Muscle of leg (tissue), 11 donors: Measurements from ENCODE around the gene ADCY4. TPM values are rescaled to one million over a fixed set of nuclear protein-coding genes. Genes with fewer than 3 reads are reported as not detected.
"Not testable (repeated sequence)": the region's sequence is repeated elsewhere in the genome, so short reads cannot be mapped to it uniquely, and the experiment has no call there.

Source experiments
- DNase-seq: peaks from one replicate; pipeline ENCODE4 v3.0.0; 2013
- H3K27ac ChIP-seq: one replicate; pipeline ENCODE4 v1.5.1; 2013; ENCODE audit warnings: mild to moderate bottlenecking, low read length, control low read depth
- H3K27me3 ChIP-seq: one replicate; pipeline ENCODE4 v1.6.1; 2013; ENCODE audit warnings: low read length; ENCODE audit not compliant: control insufficient read depth, insufficient read depth
- H3K36me3 ChIP-seq: one replicate; pipeline ENCODE4 v1.6.1; 2013; ENCODE audit warnings: low read length; ENCODE audit not compliant: control insufficient read depth, insufficient read depth
- H3K4me1 ChIP-seq: one replicate; pipeline ENCODE4 v1.6.1; 2013; ENCODE audit warnings: low read length; ENCODE audit not compliant: control insufficient read depth, insufficient read depth
- H3K4me3 ChIP-seq: one replicate; pipeline ENCODE4 v1.5.1; 2013; ENCODE audit warnings: low read length, control low read depth
- H3K9me3 ChIP-seq: replicated peaks from 2 replicates; pipeline ENCODE4 v1.6.1; 2013; ENCODE audit warnings: low read depth, low read length; ENCODE audit not compliant: control insufficient read depth
- WGBS: methylation state at CpG from one replicate; pipeline ENCODE4 v1.1.5; 2013; ENCODE audit warnings: missing lambda C conversion rate; ENCODE audit not compliant: insufficient coverage; 5-methylcytosine and 5-hydroxymethylcytosine counted together
- polyA plus RNA-seq, 8 donors: library from polyadenylated mRNA; unstranded; fragments of 120-200 nt; gene quantifications; one replicate each; pipeline versions ENCODE4 v1.2.1 to v1.2.3, GENCODE V29; 2013; ENCODE audit warnings: inconsistent platforms in 1 of 8, low replicate concordance in 1 of 8; ENCODE audit not compliant: insufficient read length in 8 of 8, insufficient read depth in 1 of 8
- total RNA-seq: library from RNA; stranded (reverse); fragments of 120-200 nt; gene quantifications from one replicate; pipeline ENCODE4 v1.2.4, GENCODE V29; 2013

The ADCY4 gene
- total and polyA plus RNA-seq, 9 donors = 7.0 to 18.7 (median 13.7) TPM

DNA sequence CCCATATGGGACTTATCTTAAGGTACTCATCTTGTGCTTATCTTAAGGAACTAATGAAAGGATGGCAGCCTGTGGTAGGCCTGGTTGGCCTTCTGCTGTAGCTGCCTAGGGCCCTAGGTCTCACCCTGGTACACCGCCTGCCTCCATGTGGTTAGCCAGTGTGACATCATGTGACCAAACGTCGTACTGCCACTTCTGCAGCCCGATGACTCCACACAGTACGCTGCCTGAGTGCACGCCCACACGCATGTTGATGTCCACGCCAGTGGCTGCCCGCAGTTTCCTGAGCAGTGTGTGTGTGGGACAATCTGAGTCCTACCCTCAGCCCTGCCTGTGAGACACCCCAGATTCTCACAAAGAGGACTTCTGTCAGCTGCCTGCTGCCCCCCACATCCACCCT is 5.1 kb downstream of the ADCY4 start:
- no peak overlapping the region for H3K27ac ChIP-seq
- no peak overlapping the region for H3K4me3 ChIP-seq

GRCh38 chr14:24329073-24329663 is 5.7 kb downstream of the ADCY4 start:
- Histone ChIP-seq H3K27me3 (peaks cover 34% of the 10 kb centered on the region), H3K9me3 (no peaks in the 10 kb centered on the region), H3K36me3 (no peaks in the 10 kb centered on the region), H3K27ac (no peak overlapping the region), H3K4me1 (peaks cover 21% of the 10 kb centered on the region), H3K4me3 (no peak overlapping the region)
- DNase-seq = no peak
- 89% methylated on average over 5 of the region's 12 CpGs for WGBS

More for the DNA sequence above, 5.1 kb downstream of the ADCY4 start:
- peaks cover 27% of the 10 kb centered on the region for H3K4me1 ChIP-seq
- DNase-seq = peak; percentile 39
- WGBS = 83% methylated on average over 9 of the region's 9 CpGs
- peaks cover 40% of the 10 kb centered on the region for H3K27me3 ChIP-seq
- no peaks in the 10 kb centered on the region for H3K9me3 ChIP-seq
- H3K36me3 ChIP-seq = no peaks in the 10 kb centered on the region

DNA sequence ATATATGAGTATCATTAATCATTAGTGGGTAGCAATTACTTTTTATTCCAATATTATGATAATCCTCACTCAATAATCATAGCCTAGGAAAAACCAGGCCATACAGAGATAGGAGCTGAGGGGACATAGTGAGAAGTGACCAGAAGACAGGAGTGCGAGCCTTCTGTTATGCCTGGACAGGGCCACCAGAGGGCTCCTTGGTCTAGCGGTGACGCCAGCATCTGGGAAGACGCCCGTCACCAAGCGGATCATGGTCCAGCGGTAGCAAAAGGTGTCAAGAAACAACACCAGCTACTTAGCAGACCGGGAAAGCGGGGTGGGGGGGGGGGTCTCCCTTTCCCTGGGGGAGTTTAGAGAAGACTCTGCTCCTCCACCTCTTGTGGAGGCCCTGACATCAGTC is 7.0 kb downstream of the ADCY4 start:
- WGBS = 0% methylated on average over 1 of the region's 9 CpGs
- H3K27ac ChIP-seq, H3K4me3 ChIP-seq, H3K36me3 ChIP-seq, H3K9me3 ChIP-seq: not testable (repeated sequence)
- peak; percentile 41 for DNase-seq
- Histone ChIP-seq H3K27me3 (peaks cover 21% of the 10 kb centered on the region), H3K4me1 (peaks cover 16% of the 10 kb centered on the region)

GRCh38 chr14:24327303-24327702 is 7.6 kb downstream of the ADCY4 start:
- H3K27ac ChIP-seq = no peak overlapping the region
- H3K4me1 ChIP-seq = peaks cover 10% of the 10 kb centered on the region
- 58% methylated on average over 2 of the region's 2 CpGs for WGBS

DNA sequence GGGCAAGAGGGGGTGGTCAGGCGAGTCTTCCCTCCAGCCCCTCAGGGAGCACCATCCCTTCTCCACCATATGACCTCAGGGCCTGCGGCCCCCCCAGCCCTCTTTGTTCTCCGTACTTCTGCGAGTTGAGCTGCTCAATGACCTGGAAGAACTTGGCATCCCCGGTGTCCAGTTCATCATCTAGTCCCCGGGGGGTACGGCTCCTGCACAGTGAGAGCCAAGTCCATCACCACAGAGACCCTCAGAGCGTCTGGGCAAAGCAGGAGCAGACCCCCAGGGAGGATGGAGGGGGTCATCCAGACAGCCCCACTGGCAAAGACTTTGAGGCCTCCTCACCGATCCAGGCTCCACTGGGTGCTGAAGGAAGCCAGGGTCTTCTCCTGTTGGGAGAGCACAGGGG is 8.9 kb downstream of the ADCY4 start:
- Histone ChIP-seq H3K27ac (no peak overlapping the region), H3K36me3 (no peaks in the 10 kb centered on the region), H3K4me3 (no peak overlapping the region), H3K9me3 (no peaks in the 10 kb centered on the region), H3K27me3 (peaks cover 3% of the 10 kb centered on the region), H3K4me1 (peaks cover 4% of the 10 kb centered on the region)
- DNase-seq = no peak
- 66% methylated on average over 8 of the region's 9 CpGs for WGBS

More at GRCh38 chr14:24327303-24327702, 7.6 kb downstream of the ADCY4 start:
- peak; percentile 39 for DNase-seq
- Histone ChIP-seq H3K36me3 (no peaks in the 10 kb centered on the region), H3K27me3 (peaks cover 15% of the 10 kb centered on the region), H3K4me3 (no peak overlapping the region), H3K9me3 (no peaks in the 10 kb centered on the region)

GRCh38 chr14:24325041-24325530 is 9.8 kb downstream of the ADCY4 start:
- Histone ChIP-seq H3K27me3 (no peaks in the 10 kb centered on the region), H3K4me3 (no peak overlapping the region), H3K27ac (no peak overlapping the region), H3K4me1 (peaks cover 4% of the 10 kb centered on the region), H3K9me3 (no peaks in the 10 kb centered on the region), H3K36me3 (no peaks in the 10 kb centered on the region)
- no peak for DNase-seq
- WGBS = 63% methylated on average over 4 of the region's 5 CpGs

GRCh38 chr14:24324024-24324423 is 10.8 kb downstream of the ADCY4 start:
- WGBS = 67% methylated on average over 4 of the region's 6 CpGs

DNA sequence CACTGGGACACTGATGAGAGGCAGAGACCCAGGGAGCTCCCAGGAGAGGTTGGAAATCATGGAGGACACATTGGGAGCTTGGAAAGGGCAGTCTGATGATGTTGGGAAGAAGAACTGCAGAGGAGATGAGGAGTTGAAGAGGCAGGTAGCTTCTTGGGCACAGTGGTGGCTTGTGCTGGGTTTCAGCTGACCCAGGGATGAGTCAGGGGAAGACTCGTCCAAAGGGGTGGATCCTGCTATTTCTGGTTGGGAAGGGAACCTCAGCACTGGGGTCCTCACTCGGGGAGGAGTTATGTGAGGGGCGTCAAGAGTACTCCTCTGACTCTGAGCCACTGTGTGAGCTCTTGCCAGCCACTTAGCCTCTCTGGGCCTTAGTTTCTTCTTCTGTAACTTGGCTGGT is 11.5 kb downstream of the ADCY4 start:
- Histone ChIP-seq H3K36me3 (no peaks in the 10 kb centered on the region), H3K4me1 (peaks cover 4% of the 10 kb centered on the region), H3K27ac (no peak overlapping the region), H3K4me3 (no peak overlapping the region), H3K9me3 (no peaks in the 10 kb centered on the region), H3K27me3 (peaks cover 14% of the 10 kb centered on the region)
- WGBS = 34% methylated on average over 3 of the region's 3 CpGs
- no peak for DNase-seq

More at GRCh38 chr14:24324024-24324423, 10.8 kb downstream of the ADCY4 start:
- DNase-seq = no peak
- peaks cover 4% of the 10 kb centered on the region for H3K4me1 ChIP-seq
- peaks cover 7% of the 10 kb centered on the region for H3K27me3 ChIP-seq
- H3K9me3 ChIP-seq = no peaks in the 10 kb centered on the region
- H3K27ac ChIP-seq = no peak overlapping the region
- H3K4me3 ChIP-seq = no peak overlapping the region
- no peaks in the 10 kb centered on the region for H3K36me3 ChIP-seq

- Histone ChIP-seq H3K9me3 (no peaks in the 10 kb centered on the region), H3K4me1 (peaks cover 4% of the 10 kb centered on the region), H3K27me3 (peaks cover 18% of the 10 kb centered on the region), H3K27ac (no peak overlapping the region), H3K4me3 (no peak overlapping the region), H3K36me3 (no peaks in the 10 kb centered on the region)
- DNase-seq = no peak
- 37% methylated on average over 6 of the region's 10 CpGs for WGBS
Observed at GRCh38 chr14:24322672-24323071, 12.2 kb downstream of the ADCY4 start.

DNA sequence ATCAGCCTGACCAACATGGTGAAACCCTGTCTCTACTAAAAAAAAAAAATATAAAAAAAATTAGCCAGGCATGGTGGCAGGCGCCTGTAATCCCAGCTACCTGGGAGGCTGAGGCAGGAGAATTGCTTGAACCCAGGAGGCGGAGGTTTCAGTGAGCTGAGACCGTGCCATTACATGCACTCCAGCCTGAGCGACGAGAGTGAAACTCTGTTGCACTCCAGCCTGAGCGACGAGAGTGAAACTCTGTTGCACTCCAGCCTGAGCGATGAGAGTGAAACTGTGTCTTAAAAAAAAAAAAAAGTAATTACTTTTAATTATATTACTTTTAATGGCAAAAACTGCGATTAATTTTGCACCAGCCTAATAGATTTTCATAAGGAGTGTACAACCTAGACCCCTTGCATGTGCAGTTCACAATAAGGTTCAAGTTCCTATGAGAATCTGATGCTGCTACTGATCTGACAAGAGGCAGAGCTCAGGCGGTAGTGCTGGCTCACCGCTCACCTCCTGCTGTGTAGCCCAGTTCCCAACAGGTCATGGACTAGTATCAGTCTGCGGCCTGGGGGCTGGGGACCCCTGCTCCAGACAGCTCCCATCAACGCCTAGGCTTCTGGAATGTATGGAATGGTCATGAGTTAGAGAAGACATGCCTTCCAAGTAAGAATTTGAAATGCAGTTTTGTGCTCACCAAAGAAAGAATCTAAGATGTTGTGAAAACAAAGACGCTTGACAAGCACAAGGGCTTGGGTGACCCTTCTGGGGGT is 13.5 kb downstream of the ADCY4 start:
- no peak overlapping the region for H3K4me3 ChIP-seq
- 73% methylated on average over 7 of the region's 14 CpGs for WGBS
- no peaks in the 10 kb centered on the region for H3K4me1 ChIP-seq
- H3K27ac ChIP-seq = no peak overlapping the region
- peaks cover 27% of the 10 kb centered on the region for H3K27me3 ChIP-seq
- H3K36me3 ChIP-seq = no peaks in the 10 kb centered on the region
- H3K9me3 ChIP-seq = no peaks in the 10 kb centered on the region
- no peak for DNase-seq
